HepG2 (cell line): Measurements from ENCODE around the gene COMMD3.

Experiments
- CBFB ChIP-seq: sonication (generic); formaldehyde crosslinking; IDR thresholded peaks from 2 replicates; pipeline ENCODE4 v1.4.0; 2020; ENCODE audit warnings: missing genetic modification reagents
- CTCF ChIP-seq: sonication (generic); formaldehyde crosslinking; IDR thresholded peaks from 2 replicates; pipeline ENCODE4 v1.5.0; 2020; ENCODE audit warnings: mild to moderate bottlenecking, missing genetic modification reagents, moderate library complexity
- FOXP1 ChIP-seq, 2 experiments: fragments of 450-650 bp in 1 of 2; IDR thresholded peaks; 2 replicates each; pipeline ENCODE4 v1.6.1; 2017 to 2018; ENCODE audit warnings: antibody characterized with exemption in 1 of 2
- MEIS2 ChIP-seq: sonication (generic); formaldehyde crosslinking; IDR thresholded peaks from 2 replicates; pipeline ENCODE4 v1.9.0; 2021; ENCODE audit warnings: mild to moderate bottlenecking, missing genetic modification reagents
- ZBTB33 ChIP-seq: sonication (generic); formaldehyde crosslinking; IDR thresholded peaks from 2 replicates; pipeline ENCODE4 v1.4.0; 2020; ENCODE audit warnings: missing genetic modification reagents

- TF ChIP-seq CBFB (CRISPR knock-in tag) (no peak), FOXP1 (IDR thresholded peaks at IDR 0.05) (no peak), FOXP1 (CRISPR knock-in tag; IDR thresholded peaks at IDR 0.05) (no peak), CTCF (CRISPR knock-in tag) (no peak), ZBTB33 (CRISPR knock-in tag) (no peak), MEIS2 (CRISPR knock-in tag) (no peak)
Measured at GRCh38 chr10:22367471-22367870, 51.3 kb downstream of the COMMD3 start.
